K562 (cell line): ENCODE measurements around the gene ZDHHC22. TPM values are rescaled to one million over a fixed set of nuclear protein-coding genes. Genes with fewer than 3 reads are reported as not detected.

ENCODE experiments used
- ATAC-seq: fragments of 200-7000 bp; cut with Tn5 transposase; 3 replicates; pipeline ENCODE4 v1.9.1; 2020; ENCODE audit warnings: moderate library complexity
- BruUV-seq: library from RNA; stranded (reverse); fragments of 400-500 nt; replicated peaks from 2 replicates; lab custom pipeline; 2021; lab: Mats Ljungman, UMichigan
- CTCF ChIA-PET: fragments of 300-600 bp; formaldehyde crosslinking; extraction: SDS; loops from one replicate; lab custom pipeline; 2021; ENCODE audit warnings: low intra/inter-chr PET ratio; lab: Yijun Ruan, JAX
- POLR2A ChIA-PET: fragments of 300-600, 350-650 bp; sonication (Branson Sonifier 250); formaldehyde crosslinking; extraction: SDS; loops from one replicate; lab custom pipeline; 2021; ENCODE audit warnings: antibody characterized with exemption, inconsistent platforms; lab: Yijun Ruan, JAX
- DNase-seq, 4 experiments: peaks; one replicate each; pipeline versions ENCODE4 v3.0.0 to v3.0.0-alpha.2; 2011 to 2018; ENCODE audit warnings: low spot score in 3 of 4, mixed read lengths in 3 of 4; ENCODE audit errors: extremely low read depth in 1 of 4
- FAIRE-seq: peaks from 2 replicates; lab custom pipeline; 2011; peaks lifted over from hg19 to GRCh38; lab: Jason Lieb, UNC
- H2AFZ ChIP-seq: 2 replicates; pipeline ENCODE4 v1.6.0; 2011; ENCODE audit warnings: low read depth, low read length, control low read depth, inconsistent platforms
- H3K27ac ChIP-seq: fragments of 200-600 bp; 3 replicates; pipeline ENCODE4 v1.8.0; 2011; ENCODE audit warnings: low read depth, mild to moderate bottlenecking, control low read depth, inconsistent platforms, low read length, moderate library complexity, mixed read lengths; ENCODE audit errors: extremely low read depth
- H3K27me3 ChIP-seq, 2 experiments: fragments of 300-600 bp in 1 of 2; 2 replicates in 1 of 2; 3 replicates in 1 of 2; pipeline versions ENCODE4 v1.6.0 to v1.8.0; 2011; ENCODE audit warnings: inconsistent platforms in 2 of 2, low read length in 2 of 2, mild to moderate bottlenecking in 1 of 2, mixed read lengths in 1 of 2, moderate library complexity in 1 of 2; ENCODE audit not compliant: control insufficient read depth in 2 of 2, insufficient read depth in 2 of 2
- H3K36me3 ChIP-seq: fragments of 300-600 bp; 3 replicates; pipeline ENCODE4 v1.8.0; 2011; ENCODE audit warnings: mild to moderate bottlenecking, low read length, inconsistent platforms; ENCODE audit not compliant: control insufficient read depth, insufficient read depth
- H3K4me1 ChIP-seq, 2 experiments: fragments of 200-600 bp in 1 of 2; replicated peaks in 1 of 2; 2 replicates in 1 of 2; 3 replicates in 1 of 2; pipeline versions ENCODE4 v1.5.1 to v1.8.0; 2011; ENCODE audit warnings: inconsistent platforms in 2 of 2, low read length in 2 of 2, mild to moderate bottlenecking in 1 of 2, mixed read lengths in 1 of 2, moderate library complexity in 1 of 2; ENCODE audit not compliant: control insufficient read depth in 2 of 2, insufficient read depth in 2 of 2
- H3K4me2 ChIP-seq: 2 replicates; pipeline ENCODE4 v1.6.1; 2011; ENCODE audit warnings: low read length, control low read depth, inconsistent platforms, mixed read lengths; ENCODE audit not compliant: insufficient read depth
- H3K4me3 ChIP-seq: fragments of 200-600 bp; sonication (generic), shearing (Covaris generic); 2 replicates; pipeline ENCODE4 v1.5.1; 2016; ENCODE audit warnings: control low read depth, inconsistent platforms
- H3K79me2 ChIP-seq: fragments of 200-600 bp; 3 replicates; pipeline ENCODE4 v1.8.0; 2011; ENCODE audit warnings: low read length, inconsistent platforms; ENCODE audit not compliant: control insufficient read depth, insufficient read depth
- H3K9ac ChIP-seq, 2 experiments: 2 replicates each; pipeline versions ENCODE4 v1.6.0 to v1.6.1; 2011; ENCODE audit warnings: low read depth in 2 of 2, low read length in 2 of 2, control low read depth in 1 of 2, inconsistent platforms in 1 of 2, mild to moderate bottlenecking in 1 of 2, mixed read lengths in 1 of 2; ENCODE audit not compliant: insufficient read depth in 1 of 2
- H3K9me1 ChIP-seq: one replicate; pipeline ENCODE4 v1.6.0; 2011; ENCODE audit warnings: inconsistent platforms, mild to moderate bottlenecking, low read length, moderate library complexity; ENCODE audit not compliant: control insufficient read depth, insufficient read depth
- H3K9me3 ChIP-seq: replicated peaks from 2 replicates; pipeline ENCODE4 v1.5.1; 2011; ENCODE audit warnings: low read depth, low read length, inconsistent platforms; ENCODE audit not compliant: control insufficient read depth, insufficient read depth
- H4K20me1 ChIP-seq: replicated peaks from 2 replicates; pipeline ENCODE4 v1.6.1; 2011; ENCODE audit warnings: low read length, inconsistent platforms, mixed read lengths; ENCODE audit not compliant: control insufficient read depth, insufficient read depth
- KAT2B ChIP-seq: IDR thresholded peaks from one replicate; pipeline ENCODE4 v1.6.1; 2012; ENCODE audit warnings: low read depth, mild to moderate bottlenecking, control low read depth, inconsistent platforms, low read length, moderate library complexity
- MGA ChIP-seq: fragments of 450-650 bp; IDR thresholded peaks from 2 replicates; pipeline ENCODE4 v1.6.1; 2016; ENCODE audit warnings: mild to moderate bottlenecking, moderate library complexity
- MYC ChIP-seq, 2 experiments: fragments of 250-450 bp in 1 of 2; sonication (Bioruptor Pico) in 1 of 2; IDR thresholded peaks; 2 replicates each; pipeline versions ENCODE4 v1.5.1 to v1.6.1; 2012 to 2021; ENCODE audit warnings: low read depth in 2 of 2, borderline replicate concordance in 1 of 2, improper control_type of control experiment in 1 of 2, low read length in 1 of 2, mild to moderate bottlenecking in 1 of 2, moderate library complexity in 1 of 2
- RUNX1 ChIP-seq: sonication (generic); IDR thresholded peaks from 2 replicates; pipeline ENCODE4 v1.6.1; 2016; ENCODE audit warnings: antibody characterized with exemption, low read depth
- THRB ChIP-seq: fragments of 450-650 bp; formaldehyde crosslinking; conservative IDR thresholded peaks from 2 replicates; pipeline ENCODE4 v1.4.0; 2022; ENCODE audit warnings: mild to moderate bottlenecking, missing genetic modification characterization
- TRIM24 ChIP-seq, 2 experiments: fragments of 450-650 bp; IDR thresholded peaks; 2 replicates each; pipeline ENCODE4 v1.6.1; 2016
- ZNF121 ChIP-seq: sonication (generic); formaldehyde crosslinking; conservative IDR thresholded peaks from 2 replicates; pipeline ENCODE4 v1.8.0; 2022; ENCODE audit warnings: missing genetic modification reagents
- ZNF699 ChIP-seq: fragments of 250-450 bp; sonication (Bioruptor Pico); IDR thresholded peaks from 2 replicates; pipeline ENCODE4 v1.8.0; 2021; ENCODE audit warnings: mild to moderate bottlenecking, moderate library complexity; ENCODE audit not compliant: insufficient replicate concordance
- ZNF79 ChIP-seq: fragments of 250-450 bp; sonication (Bioruptor Pico); IDR thresholded peaks from 2 replicates; pipeline ENCODE4 v1.4.0; 2020; ENCODE audit warnings: low read depth, mild to moderate bottlenecking, moderate library complexity
- whole genome bisulfite sequencing: fragments of 100-300 bp; shearing (Covaris generic); methylation state at CpG from one replicate; pipeline ENCODE4 v1.1.6; 2016; ENCODE audit warnings: low coverage, mixed read lengths; ENCODE audit not compliant: insufficient coverage; ENCODE audit errors: missing lambda C conversion rate; 5-methylcytosine and 5-hydroxymethylcytosine counted together
- in situ Hi-C: fragments of 300-500 bp; cut with MboI; formaldehyde crosslinking; loops from 4 replicates; pipeline ENCODE4 v1.15.0; 2018; ENCODE audit warnings: inconsistent platforms, mixed read lengths
- intact Hi-C: fragments of 100-400 bp; cut with micrococcal nuclease; formaldehyde crosslinking; loops from 2 replicates; pipeline ENCODE4 v1.14.2; 2022
- polyA plus RNA-seq, 8 experiments: library from polyadenylated mRNA; depleted of rRNA in 4 of 8; stranded (reverse) in 5 of 8; unstranded in 3 of 8; fragments of >200 nt; fragmentation: Nextera tagmentation in 2 of 8; fragmentation: Illumina TruSeq in 1 of 8; extraction: Ambion mirVana in 2 of 8; extraction: Trizol in 1 of 8; gene quantifications; 2 replicates each; pipeline versions ENCODE4 v1.2.1 to v1.2.3, GENCODE V29; 2011 to 2014; ENCODE audit warnings: inconsistent platforms in 1 of 8, missing spikeins in 1 of 8
- total RNA-seq, 7 experiments: library from RNA; depleted of rRNA in 6 of 7; stranded (reverse); fragments of >200 nt in 6 of 7; fragmentation: Illumina TruSeq in 2 of 7; extraction: Trizol in 2 of 7; gene quantifications; 2 replicates each; pipeline versions ENCODE4 v1.2.1 to v1.2.3, GENCODE V29; 2011 to 2021; ENCODE audit warnings: low replicate concordance in 1 of 7

Gene ZDHHC22
- total and polyA plus RNA-seq, 9 of the 15 experiments (the other 6 are each of a cell fraction or from before 2014, with no cell fraction given), result not detected

DNA sequence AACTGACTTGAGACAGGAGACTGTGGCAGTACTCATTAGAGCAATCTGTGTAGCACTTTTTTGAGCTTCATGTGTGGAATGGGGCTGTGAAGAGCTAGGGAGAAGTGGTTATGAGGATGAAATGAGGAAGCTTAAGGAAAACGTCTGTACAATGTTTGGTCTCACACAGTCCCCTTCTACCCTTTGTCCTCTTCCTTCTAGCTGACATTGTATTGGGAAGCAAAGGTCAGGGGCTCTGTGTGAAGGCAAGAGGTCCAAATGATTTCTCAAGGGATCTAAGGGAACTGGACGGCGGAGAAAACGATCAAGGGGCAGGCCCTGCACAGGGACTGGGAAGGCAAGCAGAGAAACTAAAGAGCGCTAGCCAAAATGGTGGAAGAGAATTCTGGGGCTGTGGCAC is 56.6 kb downstream of the ZDHHC22 start (continued):
- TF ChIP-seq ZNF121 (CRISPR knock-in tag) (no peak), TRIM24 (IDR thresholded peaks at IDR 0.05) (no peak), MYC (IDR thresholded peaks at IDR 0.05; ENCODE audit: low read depth, low read length) (no peak), MYC (CRISPR knock-in tag; IDR thresholded peaks at IDR 0.05; ENCODE audit: borderline replicate concordance, low read depth) (no peak), THRB (CRISPR knock-in tag) (no peak), RUNX1 (no peak)

DNA sequence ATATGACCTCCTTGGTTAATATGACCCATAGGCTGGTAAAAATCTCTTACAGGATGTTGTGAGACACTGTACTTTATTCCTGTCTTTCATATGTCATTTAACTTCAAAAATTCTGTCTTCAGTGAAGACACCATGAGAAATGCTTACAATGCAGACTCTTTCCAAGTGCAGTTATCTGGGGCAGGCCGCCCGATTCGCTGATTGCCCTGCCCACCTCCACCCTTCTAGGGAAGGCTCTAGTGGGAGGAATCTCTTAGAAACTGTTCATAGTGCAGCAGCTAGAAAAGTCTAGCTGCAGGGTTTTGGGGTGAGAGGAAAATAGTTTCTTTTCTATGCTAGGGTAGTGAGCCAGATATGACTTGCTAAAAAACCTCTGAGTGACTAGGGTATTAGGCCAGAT is 58.5 kb downstream of the ZDHHC22 start:
- 0% methylated on average over 3 of the region's 3 CpGs for WGBS
- H2AFZ ChIP-seq, result no peak overlapping the region
- ATAC-seq (no peak), FAIRE-seq (no peak), DNase-seq (peak in 1 of 4 experiments; percentile 12)
- CTCF ChIA-PET, result no interaction called here
- no TSS peak for BruUV-seq
- no peaks in the 10 kb centered on the region for H3K36me3 ChIP-seq
- no peaks in the 10 kb centered on the region for H3K79me2 ChIP-seq
- H3K27ac ChIP-seq, result no peak overlapping the region
- intact Hi-C loops (no loop called here), in situ Hi-C loops (no loop called here)
- H3K4me3 ChIP-seq, result no peak overlapping the region
- no peak overlapping the region for H3K9ac ChIP-seq
- H3K9me1 ChIP-seq, result no peaks in the 10 kb centered on the region
- peaks cover 5 to 6% of the 10 kb centered on the region in 2 experiments; a peak in 3 of 5 replicates for H3K27me3 ChIP-seq
- peaks cover 0 to 13% of the 10 kb centered on the region in 2 experiments; a peak in 3 of 5 replicates for H3K4me1 ChIP-seq
- POLR2A ChIA-PET, result no interaction called here
- H3K9me3 ChIP-seq, result no peaks in the 10 kb centered on the region
- H3K4me2 ChIP-seq, result no peak overlapping the region
- H4K20me1 ChIP-seq, result no peaks in the 10 kb centered on the region
- TF ChIP-seq ZNF79 (CRISPR knock-in tag) (no peak), KAT2B (no peak), MGA (no peak), ZNF699 (no peak)
